Keratinocyte (primary cell): Measurements from ENCODE around the gene NTHL1. TPM values are rescaled to one million over a fixed set of nuclear protein-coding genes. Genes with fewer than 3 reads are reported as not detected.

Experiments used
- DNase-seq: peaks from one replicate; pipeline ENCODE4 v3.0.0-alpha.2; 2011; ENCODE audit warnings: low read depth, missing footprints, low spot score
- FAIRE-seq: peaks from 2 replicates; lab custom pipeline; 2011; peaks lifted over from hg19 to GRCh38; lab: Jason Lieb, UNC
- H2AFZ ChIP-seq: 2 replicates; pipeline ENCODE4 v1.6.0; 2012; ENCODE audit warnings: low read length, control low read depth, inconsistent platforms; ENCODE audit not compliant: control insufficient read depth
- H3K27ac ChIP-seq: 2 replicates; pipeline ENCODE4 v1.5.1; 2011; ENCODE audit warnings: low read length; ENCODE audit not compliant: control insufficient read depth, insufficient read depth
- H3K27me3 ChIP-seq: 3 replicates; pipeline ENCODE4 v1.6.0; 2011; ENCODE audit warnings: low read length; ENCODE audit not compliant: control insufficient read depth, insufficient read depth; ENCODE audit errors: extremely low read depth
- H3K36me3 ChIP-seq, 2 experiments: 2 replicates in 1 of 2; 3 replicates in 1 of 2; pipeline ENCODE4 v1.5.1; 2011; ENCODE audit warnings: low read length in 2 of 2, mild to moderate bottlenecking in 1 of 2; ENCODE audit not compliant: control insufficient read depth in 2 of 2, insufficient read depth in 2 of 2; ENCODE audit errors: extremely low read depth in 1 of 2
- H3K4me1 ChIP-seq: 3 replicates; pipeline ENCODE4 v1.5.1; 2011; ENCODE audit warnings: low read length; ENCODE audit not compliant: control insufficient read depth, insufficient read depth; ENCODE audit errors: extremely low read depth
- H3K4me2 ChIP-seq: 3 replicates; pipeline ENCODE4 v1.6.0; 2011; ENCODE audit warnings: low read depth, low read length; ENCODE audit not compliant: control insufficient read depth, insufficient read depth; ENCODE audit errors: extremely low read depth
- H3K4me3 ChIP-seq, 3 experiments: fragments of 200-600 bp in 1 of 3; sonication (generic) in 1 of 3; 2 replicates in 2 of 3; 3 replicates in 1 of 3; pipeline ENCODE4 v1.5.1; 2011 to 2016; ENCODE audit warnings: low read length in 3 of 3, mild to moderate bottlenecking in 3 of 3, control low read depth in 2 of 3, inconsistent platforms in 1 of 3, low read depth in 1 of 3, mixed read lengths in 1 of 3, mixed run types in 1 of 3, moderate library complexity in 1 of 3; ENCODE audit not compliant: control insufficient read depth in 2 of 3, insufficient read depth in 2 of 3; ENCODE audit errors: extremely low read depth in 1 of 3
- H3K79me2 ChIP-seq: 2 replicates; pipeline ENCODE4 v1.6.0; 2012; ENCODE audit warnings: low read length; ENCODE audit not compliant: control insufficient read depth, insufficient read depth
- H3K9ac ChIP-seq: 3 replicates; pipeline ENCODE4 v1.6.0; 2011; ENCODE audit warnings: low read length; ENCODE audit not compliant: control insufficient read depth, insufficient read depth; ENCODE audit errors: extremely low read depth
- H3K9me1 ChIP-seq: 3 replicates; pipeline ENCODE4 v1.6.0; 2011; ENCODE audit warnings: low read length; ENCODE audit not compliant: control insufficient read depth, insufficient read depth; ENCODE audit errors: extremely low read depth
- H3K9me3 ChIP-seq: 2 replicates; pipeline ENCODE4 v1.5.1; 2012; ENCODE audit warnings: low read depth, low read length; ENCODE audit not compliant: control insufficient read depth
- H4K20me1 ChIP-seq: 3 replicates; pipeline ENCODE4 v1.6.0; 2011; ENCODE audit warnings: low read length; ENCODE audit not compliant: control insufficient read depth, insufficient read depth; ENCODE audit errors: extremely low read depth
- CTCF ChIP-seq, 3 experiments: IDR thresholded peaks in 1 of 3; conservative IDR thresholded peaks in 1 of 3; optimal IDR thresholded peaks in 1 of 3; 2 replicates in 2 of 3; 3 replicates in 1 of 3; pipeline versions ENCODE3 to v1.5.1; 2011; ENCODE audit warnings: low read length in 3 of 3, mild to moderate bottlenecking in 3 of 3, moderate library complexity in 2 of 3, control low read depth in 1 of 3, inconsistent platforms in 1 of 3; ENCODE audit not compliant: insufficient read depth in 2 of 3; ENCODE audit errors: extremely low read depth in 1 of 3
- EZH2 ChIP-seq: IDR thresholded peaks from one replicate; pipeline ENCODE4 v1.6.1; 2012; ENCODE audit warnings: inconsistent platforms, mild to moderate bottlenecking, low read length, moderate library complexity
- dilution Hi-C: fragments of 300-500 bp; cut with MboI; formaldehyde crosslinking; loops from one replicate; pipeline ENCODE4 v1.7.0; 2020; ENCODE audit warnings: low sequenced_read_pairs; ENCODE audit not compliant: extremely low pct_ligation_motif_present
- polyA plus RNA-seq, 5 experiments: library from polyadenylated mRNA; depleted of rRNA in 3 of 5; stranded (reverse) in 3 of 5; stranded (forward) in 1 of 5; unstranded in 1 of 5; fragments of >200 nt; gene quantifications; 1 replicate in 1 of 5; 2 replicates in 3 of 5; 3 replicates in 1 of 5; pipeline versions ENCODE4 v1.2.1 to v1.2.3, GENCODE V29; 2011 to 2012; ENCODE audit warnings: missing spikeins in 2 of 5, low read depth in 1 of 5, low replicate concordance in 1 of 5

Gene NTHL1
- polyA plus RNA-seq, 1 donor (not counting 4 experiments of a cell fraction or from before 2014, with no cell fraction given): 8.5 TPM

- Histone ChIP-seq H3K27ac (no peak overlapping the region), H3K9ac (no peak overlapping the region), H4K20me1 (no peaks in the 10 kb centered on the region), H3K36me3 (peaks cover 21 to 29% of the 10 kb centered on the region in 2 experiments), H3K4me2 (no peak overlapping the region), H3K4me3 (no peak overlapping the region), H3K9me3 (no peaks in the 10 kb centered on the region), H3K9me1 (no peaks in the 10 kb centered on the region), H3K27me3 (no peaks in the 10 kb centered on the region), H3K4me1 (peaks cover 15% of the 10 kb centered on the region), H2AFZ (no peak overlapping the region), H3K79me2 (no peaks in the 10 kb centered on the region)
- DNase-seq (no peak), FAIRE-seq (no peak)
- dilution Hi-C loops: no loop called here
- TF ChIP-seq CTCF (optimal IDR thresholded peaks at IDR 0.05 in 1 of 3, IDR thresholded peaks at IDR 0.05 in 1 of 3, conservative IDR thresholded peaks at IDR 0.05 in 1 of 3; ENCODE audit: extremely low read depth in 1 of 3, insufficient read depth in 2 of 3, low read length in 3 of 3) (no peak), EZH2 (no peak)
Measured at GRCh38 chr16:2076072-2076865, 28.6 kb upstream of the NTHL1 start.

- FAIRE-seq: no peak
- no peak overlapping the region for H3K27ac ChIP-seq
- no peak for DNase-seq
- TF ChIP-seq EZH2: no peak
- TF ChIP-seq CTCF (optimal IDR thresholded peaks at IDR 0.05 in 1 of 3, IDR thresholded peaks at IDR 0.05 in 1 of 3, conservative IDR thresholded peaks at IDR 0.05 in 1 of 3; ENCODE audit: extremely low read depth in 1 of 3, insufficient read depth in 2 of 3, low read length in 3 of 3): no peak
- H3K4me1 ChIP-seq: peaks cover 15% of the 10 kb centered on the region
- no peaks in the 10 kb centered on the region for H3K27me3 ChIP-seq
- H3K4me3 ChIP-seq: no peak overlapping the region
- H2AFZ ChIP-seq: no peak overlapping the region
- dilution Hi-C loops: no loop called here
- H3K4me2 ChIP-seq: no peak overlapping the region
- H3K9ac ChIP-seq: no peak overlapping the region
- no peaks in the 10 kb centered on the region for H3K9me1 ChIP-seq
- H4K20me1 ChIP-seq: no peaks in the 10 kb centered on the region
- H3K36me3 ChIP-seq: peaks cover 21 to 25% of the 10 kb centered on the region in 2 experiments
- H3K9me3 ChIP-seq: no peaks in the 10 kb centered on the region
- H3K79me2 ChIP-seq: no peaks in the 10 kb centered on the region
Measured at GRCh38 chr16:2075631-2076030, 28.0 kb upstream of the NTHL1 start.
